K562 (cell line): ENCODE results near the gene SETD5. TPM values are rescaled to one million over a fixed set of nuclear protein-coding genes. Genes with fewer than 3 reads are reported as not detected.

Experiments
- CBX1 ChIP-seq: sonication (generic); IDR thresholded peaks from 2 replicates; pipeline ENCODE4 v1.6.1; 2016; ENCODE audit warnings: antibody characterized with exemption, low read depth, mild to moderate bottlenecking
- EGR1 ChIP-seq: fragments of 450-650 bp; conservative IDR thresholded peaks from 2 replicates; pipeline ENCODE4 v1.6.1; 2017; ENCODE audit warnings: mild to moderate bottlenecking
- ETV6 ChIP-seq, 3 experiments: fragments of 150-350 bp in 1 of 3; sonication (generic) in 1 of 3; formaldehyde crosslinking in 1 of 3; IDR thresholded peaks; 2 replicates each; pipeline versions ENCODE4 v1.6.1 to v1.8.0; 2014 to 2022; ENCODE audit warnings: borderline replicate concordance in 2 of 3, low read depth in 2 of 3, antibody characterized with exemption in 1 of 3, low read length in 1 of 3, mild to moderate bottlenecking in 1 of 3, missing genetic modification reagents in 1 of 3
- FOS ChIP-seq: IDR thresholded peaks from 3 replicates; pipeline ENCODE4 v1.6.1; 2011; ENCODE audit not compliant: insufficient read length; ENCODE audit errors: extremely low read depth
- GATAD2B ChIP-seq: fragments of 450-650 bp; IDR thresholded peaks from 2 replicates; pipeline ENCODE4 v1.6.1; 2017; ENCODE audit warnings: mild to moderate bottlenecking, borderline replicate concordance
- GTF2E2 ChIP-seq: fragments of 200-800 bp; sonication (Bioruptor generic); IDR thresholded peaks from 2 replicates; pipeline ENCODE4 v1.6.1; 2016; ENCODE audit warnings: missing genetic modification characterization, missing compliant biosample characterization
- KAT8 ChIP-seq: fragments of 450-650 bp; IDR thresholded peaks from 2 replicates; pipeline ENCODE4 v1.6.1; 2016; ENCODE audit warnings: low read depth, mild to moderate bottlenecking
- NFYB ChIP-seq: IDR thresholded peaks from 2 replicates; pipeline ENCODE4 v1.6.1; 2011; ENCODE audit warnings: mild to moderate bottlenecking, moderate library complexity; ENCODE audit not compliant: insufficient read length; ENCODE audit errors: extremely low read depth
- SMARCE1 ChIP-seq: fragments of 450-650 bp; IDR thresholded peaks from 2 replicates; pipeline ENCODE4 v1.7.1; 2016; ENCODE audit warnings: mild to moderate bottlenecking
- SPI1 ChIP-seq: IDR thresholded peaks from 2 replicates; pipeline ENCODE4 v1.6.1; 2011; ENCODE audit warnings: low read depth, low read length, control low read depth, borderline replicate concordance
- TAF1 ChIP-seq: IDR thresholded peaks from 2 replicates; pipeline ENCODE4 v1.6.1; 2011; ENCODE audit warnings: mild to moderate bottlenecking, low read length, moderate library complexity; ENCODE audit not compliant: insufficient read depth, control insufficient read depth, severe bottlenecking; ENCODE audit errors: extremely low read depth
- TARDBP ChIP-seq: fragments of 450-650 bp; IDR thresholded peaks from 2 replicates; pipeline ENCODE4 v1.6.1; 2016
- ZNF589 ChIP-seq: fragments of 200-800 bp; sonication (Bioruptor generic); IDR thresholded peaks from 2 replicates; pipeline ENCODE4 v1.6.1; 2016; ENCODE audit warnings: low read depth, missing genetic modification characterization, missing compliant biosample characterization
- polyA plus RNA-seq, 8 experiments: library from polyadenylated mRNA; depleted of rRNA in 4 of 8; stranded (reverse) in 5 of 8; unstranded in 3 of 8; fragments of >200 nt; fragmentation: Nextera tagmentation in 2 of 8; fragmentation: Illumina TruSeq in 1 of 8; extraction: Ambion mirVana in 2 of 8; extraction: Trizol in 1 of 8; gene quantifications; 2 replicates each; pipeline versions ENCODE4 v1.2.1 to v1.2.3, GENCODE V29; 2011 to 2014; ENCODE audit warnings: inconsistent platforms in 1 of 8, missing spikeins in 1 of 8
- total RNA-seq, 7 experiments: library from RNA; depleted of rRNA in 6 of 7; stranded (reverse); fragments of >200 nt in 6 of 7; fragmentation: Illumina TruSeq in 2 of 7; extraction: Trizol in 2 of 7; gene quantifications; 2 replicates each; pipeline versions ENCODE4 v1.2.1 to v1.2.3, GENCODE V29; 2011 to 2021; ENCODE audit warnings: low replicate concordance in 1 of 7
- TF ChIP-seq, protein P1 (sequence below), 2 experiments: fragments of 150-350 bp in 1 of 2; IDR thresholded peaks; 2 replicates each; pipeline ENCODE4 v1.6.1; 2012 to 2016; ENCODE audit warnings: low read depth in 2 of 2, low read length in 2 of 2, mild to moderate bottlenecking in 1 of 2, moderate library complexity in 1 of 2
- TF ChIP-seq, protein P2 (sequence below): fragments of 250-450 bp; sonication (Bioruptor Pico); IDR thresholded peaks from 2 replicates; pipeline ENCODE4 v1.4.0; 2020; ENCODE audit warnings: mild to moderate bottlenecking
- TF ChIP-seq, protein P3 (sequence below): IDR thresholded peaks from 2 replicates; pipeline ENCODE4 v1.6.1; 2011; ENCODE audit not compliant: insufficient read length; ENCODE audit errors: extremely low read depth
- TF ChIP-seq, protein P4 (sequence below): sonication (generic); formaldehyde crosslinking; IDR thresholded peaks from 2 replicates; pipeline ENCODE4 v1.8.0; 2023; ENCODE audit warnings: mild to moderate bottlenecking, missing genetic modification reagents

Gene SETD5
- total and polyA plus RNA-seq, 9 of the 15 experiments (the other 6 are each of a cell fraction or from before 2014, with no cell fraction given): 20.8 to 135 (median 87.2) TPM

GRCh38 chr3:9397332-9397905 lies at the start of gene SETD5 (continued):
- no peak for TF ChIP-seq ZNF589 (CRISPR knock-in tag)
- peak; percentile 56; the same call in 1 of the 2 replicates for TF ChIP-seq SPI1
- TF ChIP-seq, protein P1, sequence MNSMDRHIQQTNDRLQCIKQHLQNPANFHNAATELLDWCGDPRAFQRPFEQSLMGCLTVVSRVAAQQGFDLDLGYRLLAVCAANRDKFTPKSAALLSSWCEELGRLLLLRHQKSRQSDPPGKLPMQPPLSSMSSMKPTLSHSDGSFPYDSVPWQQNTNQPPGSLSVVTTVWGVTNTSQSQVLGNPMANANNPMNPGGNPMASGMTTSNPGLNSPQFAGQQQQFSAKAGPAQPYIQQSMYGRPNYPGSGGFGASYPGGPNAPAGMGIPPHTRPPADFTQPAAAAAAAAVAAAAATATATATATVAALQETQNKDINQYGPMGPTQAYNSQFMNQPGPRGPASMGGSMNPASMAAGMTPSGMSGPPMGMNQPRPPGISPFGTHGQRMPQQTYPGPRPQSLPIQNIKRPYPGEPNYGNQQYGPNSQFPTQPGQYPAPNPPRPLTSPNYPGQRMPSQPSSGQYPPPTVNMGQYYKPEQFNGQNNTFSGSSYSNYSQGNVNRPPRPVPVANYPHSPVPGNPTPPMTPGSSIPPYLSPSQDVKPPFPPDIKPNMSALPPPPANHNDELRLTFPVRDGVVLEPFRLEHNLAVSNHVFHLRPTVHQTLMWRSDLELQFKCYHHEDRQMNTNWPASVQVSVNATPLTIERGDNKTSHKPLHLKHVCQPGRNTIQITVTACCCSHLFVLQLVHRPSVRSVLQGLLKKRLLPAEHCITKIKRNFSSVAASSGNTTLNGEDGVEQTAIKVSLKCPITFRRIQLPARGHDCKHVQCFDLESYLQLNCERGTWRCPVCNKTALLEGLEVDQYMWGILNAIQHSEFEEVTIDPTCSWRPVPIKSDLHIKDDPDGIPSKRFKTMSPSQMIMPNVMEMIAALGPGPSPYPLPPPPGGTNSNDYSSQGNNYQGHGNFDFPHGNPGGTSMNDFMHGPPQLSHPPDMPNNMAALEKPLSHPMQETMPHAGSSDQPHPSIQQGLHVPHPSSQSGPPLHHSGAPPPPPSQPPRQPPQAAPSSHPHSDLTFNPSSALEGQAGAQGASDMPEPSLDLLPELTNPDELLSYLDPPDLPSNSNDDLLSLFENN (IDR thresholded peaks at IDR 0.05; ENCODE audit: low read depth in 2 of 2, low read length in 2 of 2): peak in 1 of 2 experiments; percentile 57; a peak in 1 of 4 replicates
- TF ChIP-seq, protein P2, sequence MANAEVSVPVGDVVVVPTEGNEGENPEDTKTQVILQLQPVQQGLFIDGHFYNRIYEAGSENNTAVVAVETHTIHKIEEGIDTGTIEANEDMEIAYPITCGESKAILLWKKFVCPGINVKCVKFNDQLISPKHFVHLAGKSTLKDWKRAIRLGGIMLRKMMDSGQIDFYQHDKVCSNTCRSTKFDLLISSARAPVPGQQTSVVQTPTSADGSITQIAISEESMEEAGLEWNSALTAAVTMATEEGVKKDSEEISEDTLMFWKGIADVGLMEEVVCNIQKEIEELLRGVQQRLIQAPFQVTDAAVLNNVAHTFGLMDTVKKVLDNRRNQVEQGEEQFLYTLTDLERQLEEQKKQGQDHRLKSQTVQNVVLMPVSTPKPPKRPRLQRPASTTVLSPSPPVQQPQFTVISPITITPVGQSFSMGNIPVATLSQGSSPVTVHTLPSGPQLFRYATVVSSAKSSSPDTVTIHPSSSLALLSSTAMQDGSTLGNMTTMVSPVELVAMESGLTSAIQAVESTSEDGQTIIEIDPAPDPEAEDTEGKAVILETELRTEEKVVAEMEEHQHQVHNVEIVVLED (CRISPR knock-in tag): peak; percentile 8; the same call in 1 of the 2 replicates
- TF ChIP-seq CBX1: peak; percentile 67; the same call in 1 of the 2 replicates
- TF ChIP-seq GTF2E2 (tag): peak; percentile 99
- peak; percentile 99 for TF ChIP-seq TAF1
- TF ChIP-seq TARDBP: peak; percentile 52; the same call in 1 of the 2 replicates
- TF ChIP-seq ETV6 (IDR thresholded peaks at IDR 0.05; ENCODE audit: borderline replicate concordance in 1 of 2, low read depth in 2 of 2, low read length in 1 of 2): peak in 1 of 2 experiments; percentile 24; a peak in 1 of 4 replicates
- TF ChIP-seq ETV6 (CRISPR knock-in tag; IDR thresholded peaks at IDR 0.05; ENCODE audit: borderline replicate concordance): no peak
- TF ChIP-seq, protein P3, sequence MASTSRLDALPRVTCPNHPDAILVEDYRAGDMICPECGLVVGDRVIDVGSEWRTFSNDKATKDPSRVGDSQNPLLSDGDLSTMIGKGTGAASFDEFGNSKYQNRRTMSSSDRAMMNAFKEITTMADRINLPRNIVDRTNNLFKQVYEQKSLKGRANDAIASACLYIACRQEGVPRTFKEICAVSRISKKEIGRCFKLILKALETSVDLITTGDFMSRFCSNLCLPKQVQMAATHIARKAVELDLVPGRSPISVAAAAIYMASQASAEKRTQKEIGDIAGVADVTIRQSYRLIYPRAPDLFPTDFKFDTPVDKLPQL: peak; percentile 54
- peak; percentile 82 for TF ChIP-seq EGR1
- no peak for TF ChIP-seq NFYB
- TF ChIP-seq FOS: peak; percentile 87
- no peak for TF ChIP-seq SMARCE1
- TF ChIP-seq KAT8: no peak
- TF ChIP-seq, protein P4, sequence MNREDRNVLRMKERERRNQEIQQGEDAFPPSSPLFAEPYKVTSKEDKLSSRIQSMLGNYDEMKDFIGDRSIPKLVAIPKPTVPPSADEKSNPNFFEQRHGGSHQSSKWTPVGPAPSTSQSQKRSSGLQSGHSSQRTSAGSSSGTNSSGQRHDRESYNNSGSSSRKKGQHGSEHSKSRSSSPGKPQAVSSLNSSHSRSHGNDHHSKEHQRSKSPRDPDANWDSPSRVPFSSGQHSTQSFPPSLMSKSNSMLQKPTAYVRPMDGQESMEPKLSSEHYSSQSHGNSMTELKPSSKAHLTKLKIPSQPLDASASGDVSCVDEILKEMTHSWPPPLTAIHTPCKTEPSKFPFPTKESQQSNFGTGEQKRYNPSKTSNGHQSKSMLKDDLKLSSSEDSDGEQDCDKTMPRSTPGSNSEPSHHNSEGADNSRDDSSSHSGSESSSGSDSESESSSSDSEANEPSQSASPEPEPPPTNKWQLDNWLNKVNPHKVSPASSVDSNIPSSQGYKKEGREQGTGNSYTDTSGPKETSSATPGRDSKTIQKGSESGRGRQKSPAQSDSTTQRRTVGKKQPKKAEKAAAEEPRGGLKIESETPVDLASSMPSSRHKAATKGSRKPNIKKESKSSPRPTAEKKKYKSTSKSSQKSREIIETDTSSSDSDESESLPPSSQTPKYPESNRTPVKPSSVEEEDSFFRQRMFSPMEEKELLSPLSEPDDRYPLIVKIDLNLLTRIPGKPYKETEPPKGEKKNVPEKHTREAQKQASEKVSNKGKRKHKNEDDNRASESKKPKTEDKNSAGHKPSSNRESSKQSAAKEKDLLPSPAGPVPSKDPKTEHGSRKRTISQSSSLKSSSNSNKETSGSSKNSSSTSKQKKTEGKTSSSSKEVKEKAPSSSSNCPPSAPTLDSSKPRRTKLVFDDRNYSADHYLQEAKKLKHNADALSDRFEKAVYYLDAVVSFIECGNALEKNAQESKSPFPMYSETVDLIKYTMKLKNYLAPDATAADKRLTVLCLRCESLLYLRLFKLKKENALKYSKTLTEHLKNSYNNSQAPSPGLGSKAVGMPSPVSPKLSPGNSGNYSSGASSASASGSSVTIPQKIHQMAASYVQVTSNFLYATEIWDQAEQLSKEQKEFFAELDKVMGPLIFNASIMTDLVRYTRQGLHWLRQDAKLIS: 0 out of 2 replicates have a peak, but pooled peaks have one; percentile 8
- TF ChIP-seq GATAD2B: peak; percentile 81; the same call in 1 of the 2 replicates
